T-helper 1 cell treated with Interleukin-12 subunit alpha and Interleukin-12 subunit beta and Interleukin-4 antibody, amounts not matched to agents 30 μg/mL and 1 μg/mL, for 36 hours (primary cell): ENCODE results near the gene ZNF714.
"Not testable (repeated sequence)": the region's sequence is repeated elsewhere in the genome, so short reads cannot be mapped to it uniquely, and the experiment has no call there.

Experiments
- H3K27ac Mint-ChIP-seq: one replicate; pipeline ENCODE4 v1.8.0; 2021; ENCODE audit warnings: mild to moderate bottlenecking, mixed read lengths
- H3K27me3 Mint-ChIP-seq: one replicate; pipeline ENCODE4 v1.8.0; 2021; ENCODE audit warnings: low read depth, mixed read lengths
- H3K36me3 Mint-ChIP-seq: one replicate; pipeline ENCODE4 v1.8.0; 2021; ENCODE audit warnings: low read depth, mixed read lengths
- H3K4me1 Mint-ChIP-seq: one replicate; pipeline ENCODE4 v1.8.0; 2021; ENCODE audit warnings: low read depth, mixed read lengths
- H3K4me3 Mint-ChIP-seq: one replicate; pipeline ENCODE4 v1.8.0; 2021; ENCODE audit warnings: mild to moderate bottlenecking, moderate library complexity, mixed read lengths
- H3K9me3 Mint-ChIP-seq: one replicate; pipeline ENCODE4 v1.8.0; 2021; ENCODE audit warnings: mixed read lengths

Gene ZNF714

DNA sequence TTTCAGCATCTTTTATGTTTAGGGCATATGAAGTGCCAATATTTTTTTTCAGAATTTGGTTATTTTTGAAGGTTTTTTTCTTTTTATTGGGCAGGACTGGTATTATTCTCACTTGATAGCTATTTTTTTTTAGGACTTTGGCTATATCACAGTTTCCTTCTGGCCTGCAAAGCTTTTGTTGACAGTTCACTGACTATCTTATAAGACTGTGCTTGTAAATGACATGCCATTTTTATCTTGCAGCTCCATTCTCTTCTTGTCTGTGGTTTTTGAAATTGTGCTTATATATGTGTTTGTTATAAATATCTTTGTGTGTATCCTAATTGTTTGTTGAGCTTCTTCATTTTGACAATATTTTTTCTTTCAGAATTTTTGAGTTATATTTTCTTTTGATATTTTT is 33.4 kb downstream of the ZNF714 start:
- H3K36me3 Mint-ChIP-seq: peaks cover 73% of the 10 kb centered on the region
- H3K4me1 Mint-ChIP-seq: no peaks in the 10 kb centered on the region
- H3K27ac Mint-ChIP-seq: no peak overlapping the region
- H3K4me3 Mint-ChIP-seq: no peak overlapping the region
- no peaks in the 10 kb centered on the region for H3K27me3 Mint-ChIP-seq
- peaks cover 62% of the 10 kb centered on the region for H3K9me3 Mint-ChIP-seq

DNA sequence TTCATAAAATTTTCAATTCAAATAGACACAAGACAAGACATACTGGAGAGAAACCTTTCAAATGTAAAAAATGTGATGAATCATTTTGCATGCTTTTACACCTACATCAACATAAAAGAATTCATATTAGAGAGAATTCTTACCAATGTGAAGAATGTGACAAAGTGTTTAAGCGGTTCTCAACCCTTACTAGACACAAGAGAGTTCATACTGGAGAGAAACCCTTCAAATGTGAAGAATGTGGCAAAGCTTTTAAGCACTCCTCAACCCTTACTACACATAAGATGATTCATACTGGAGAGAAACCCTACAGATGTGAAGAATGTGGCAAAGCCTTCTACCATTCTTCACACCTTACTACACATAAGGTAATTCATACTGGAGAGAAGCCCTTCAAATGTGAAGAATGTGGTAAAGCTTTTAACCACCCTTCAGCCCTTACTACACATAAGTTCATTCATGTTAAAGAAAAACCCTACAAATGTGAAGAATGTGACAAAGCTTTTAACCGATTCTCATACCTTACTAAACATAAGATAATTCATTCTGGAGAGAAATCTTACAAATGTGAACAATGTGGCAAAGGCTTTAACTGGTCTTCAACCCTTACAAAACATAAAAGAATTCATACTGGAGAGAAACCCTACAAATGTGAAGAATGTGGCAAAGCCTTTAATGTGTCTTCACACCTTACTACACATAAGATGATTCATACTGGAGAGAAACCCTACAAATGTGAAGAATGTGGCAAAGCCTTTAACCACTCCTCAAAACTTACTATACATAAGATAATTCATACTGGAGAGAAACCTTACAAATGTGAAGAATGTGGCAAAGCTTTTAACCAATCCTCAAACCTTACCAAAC is 35.3 kb downstream of the ZNF714 start:
- peaks cover 58% of the 10 kb centered on the region for H3K36me3 Mint-ChIP-seq
- H3K27ac Mint-ChIP-seq: no peak overlapping the region
- peaks cover 44% of the 10 kb centered on the region for H3K9me3 Mint-ChIP-seq
- H3K27me3 Mint-ChIP-seq: no peaks in the 10 kb centered on the region
- H3K4me3 Mint-ChIP-seq: no peak overlapping the region
- no peaks in the 10 kb centered on the region for H3K4me1 Mint-ChIP-seq

GRCh38 chr19:21126078-21126477 is 44.1 kb downstream of the ZNF714 start:
- Mint-ChIP-seq H3K4me1 (no peaks in the 10 kb centered on the region), H3K27ac (no peak overlapping the region), H3K36me3 (peaks cover 14% of the 10 kb centered on the region), H3K9me3 (peaks cover 34% of the 10 kb centered on the region), H3K27me3 (no peaks in the 10 kb centered on the region), H3K4me3 (no peak overlapping the region)

- H3K27me3 Mint-ChIP-seq: no peaks in the 10 kb centered on the region
- H3K4me1 Mint-ChIP-seq: no peaks in the 10 kb centered on the region
- H3K27ac Mint-ChIP-seq: no peak overlapping the region
- peaks cover 10% of the 10 kb centered on the region for H3K36me3 Mint-ChIP-seq
- peaks cover 34% of the 10 kb centered on the region for H3K9me3 Mint-ChIP-seq
- no peak overlapping the region for H3K4me3 Mint-ChIP-seq
Observed at GRCh38 chr19:21127001-21127400, 45.0 kb downstream of the ZNF714 start.

DNA sequence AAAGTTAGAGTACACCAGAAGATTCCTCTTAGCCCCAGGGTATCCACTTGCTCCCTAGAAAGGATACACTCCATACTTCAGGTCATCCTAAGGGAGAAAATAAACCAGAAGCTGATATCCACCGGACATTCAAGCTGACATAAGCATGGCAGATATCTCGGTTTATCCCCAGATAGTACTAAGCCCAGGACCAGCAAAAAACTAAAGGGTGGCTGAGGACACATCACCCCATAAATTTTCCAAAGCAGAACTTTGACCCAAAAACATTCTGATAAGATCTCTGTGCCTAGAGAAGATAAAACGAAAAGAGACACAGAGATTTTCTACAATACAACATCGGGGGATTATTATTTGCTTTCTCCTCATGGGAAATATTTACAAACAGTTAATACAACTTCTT is 45.9 kb downstream of the ZNF714 start:
- Mint-ChIP-seq H3K36me3 (peaks cover 10% of the 10 kb centered on the region), H3K4me1 (no peaks in the 10 kb centered on the region), H3K4me3 (no peak overlapping the region), H3K9me3 (peaks cover 31% of the 10 kb centered on the region), H3K27me3 (no peaks in the 10 kb centered on the region), H3K27ac (no peak overlapping the region)

DNA sequence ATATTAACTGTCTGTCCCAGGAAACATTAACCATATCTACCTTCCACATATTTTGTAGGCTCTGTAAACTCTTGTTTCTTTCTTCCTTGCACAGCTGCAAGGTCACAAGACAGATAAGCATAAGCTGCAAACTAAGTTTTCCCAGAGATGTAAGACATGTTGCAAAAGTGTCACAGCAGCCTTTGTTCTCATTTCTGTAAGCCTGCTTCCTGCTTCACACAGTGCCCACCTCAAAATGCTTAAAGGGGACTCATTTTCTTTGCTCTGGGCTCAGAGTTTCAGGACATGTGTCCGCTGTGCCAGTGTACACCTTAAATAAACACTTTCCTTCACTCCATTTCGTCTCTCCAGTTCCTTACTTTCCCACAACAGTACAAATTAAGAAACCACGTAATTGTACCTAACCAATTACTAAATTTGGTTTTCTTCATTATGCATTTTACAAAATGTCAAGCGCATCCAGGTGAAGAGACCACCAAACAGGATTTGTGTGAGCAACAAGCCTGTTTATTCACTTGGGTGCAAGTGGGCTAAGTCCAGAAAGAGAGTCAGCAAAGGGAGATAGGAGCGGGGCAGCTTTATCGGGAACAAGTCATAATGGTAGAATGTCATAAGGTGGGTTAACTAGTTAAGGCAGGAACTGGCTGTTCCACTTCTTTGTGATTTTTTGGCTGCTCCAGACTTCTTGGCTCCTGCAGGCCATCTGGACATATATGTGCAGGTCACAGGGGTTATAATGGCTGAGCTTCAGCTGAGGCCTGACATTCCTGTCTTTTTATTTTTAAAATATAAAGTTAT is 47.1 kb downstream of the ZNF714 start:
- Mint-ChIP-seq H3K27me3 (no peaks in the 10 kb centered on the region), H3K4me3 (no peak overlapping the region), H3K36me3 (peaks cover 12% of the 10 kb centered on the region), H3K4me1 (peaks cover 3% of the 10 kb centered on the region), H3K27ac (no peak overlapping the region), H3K9me3 (peaks cover 40% of the 10 kb centered on the region)

DNA sequence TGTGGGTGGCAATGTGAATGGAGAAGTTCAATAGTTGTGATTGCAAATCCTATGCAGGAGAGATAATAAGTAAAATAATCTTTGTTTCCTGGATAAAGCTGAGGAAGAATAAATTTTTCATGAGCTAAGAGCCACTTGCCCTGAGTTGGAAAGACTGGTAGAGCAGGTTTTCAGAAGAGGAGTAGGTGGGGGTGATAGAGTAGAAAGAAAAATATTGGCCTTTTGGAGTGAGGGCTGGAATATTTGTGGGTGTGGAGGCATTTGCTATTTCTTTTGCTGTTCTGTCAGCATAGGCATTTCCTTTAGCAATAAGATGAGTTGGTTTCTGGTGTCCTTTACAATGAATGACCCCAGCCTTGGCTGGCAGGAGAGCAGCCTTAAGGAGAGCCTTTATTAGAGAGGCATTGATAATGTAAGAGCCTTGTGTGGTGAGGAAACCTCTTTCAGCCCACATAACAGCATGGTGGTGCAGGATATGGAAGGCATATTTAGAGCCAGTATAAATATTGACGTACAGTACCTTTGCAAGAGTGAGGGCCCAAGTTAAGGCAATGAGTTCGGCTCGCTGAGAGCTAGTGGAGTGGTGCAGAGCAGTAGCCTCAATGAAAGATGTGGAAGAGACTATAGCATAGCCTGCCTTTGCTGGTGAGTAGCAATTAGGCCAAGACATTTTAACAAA is 48.2 kb downstream of the ZNF714 start:
- Mint-ChIP-seq H3K27me3 (no peaks in the 10 kb centered on the region), H3K36me3 (peaks cover 12% of the 10 kb centered on the region), H3K9me3 (peaks cover 43% of the 10 kb centered on the region), H3K27ac (no peak overlapping the region), H3K4me3 (no peak overlapping the region), H3K4me1 (peaks cover 7% of the 10 kb centered on the region)

DNA sequence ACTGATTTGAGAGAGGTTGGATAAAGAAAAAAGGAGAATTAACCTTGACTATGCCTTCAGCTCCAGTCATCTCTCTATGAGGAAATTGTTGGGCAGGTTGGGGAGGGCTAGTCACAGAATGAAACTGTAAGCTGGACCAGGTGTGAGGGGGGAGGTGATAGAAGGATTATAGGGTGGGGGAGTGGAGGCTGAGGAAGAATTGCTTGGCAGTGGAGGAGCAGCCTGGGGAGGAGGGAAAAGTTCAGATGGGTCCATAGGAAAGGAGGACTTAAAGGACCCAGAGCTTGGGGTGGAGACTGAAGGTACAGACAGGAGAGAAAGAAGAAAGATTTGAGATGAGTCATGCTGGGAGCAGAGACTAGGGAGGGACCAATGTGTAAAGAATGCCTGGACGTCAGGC is 51.6 kb downstream of the ZNF714 start:
- Mint-ChIP-seq H3K27me3 (no peaks in the 10 kb centered on the region), H3K27ac (no peak overlapping the region)

DNA sequence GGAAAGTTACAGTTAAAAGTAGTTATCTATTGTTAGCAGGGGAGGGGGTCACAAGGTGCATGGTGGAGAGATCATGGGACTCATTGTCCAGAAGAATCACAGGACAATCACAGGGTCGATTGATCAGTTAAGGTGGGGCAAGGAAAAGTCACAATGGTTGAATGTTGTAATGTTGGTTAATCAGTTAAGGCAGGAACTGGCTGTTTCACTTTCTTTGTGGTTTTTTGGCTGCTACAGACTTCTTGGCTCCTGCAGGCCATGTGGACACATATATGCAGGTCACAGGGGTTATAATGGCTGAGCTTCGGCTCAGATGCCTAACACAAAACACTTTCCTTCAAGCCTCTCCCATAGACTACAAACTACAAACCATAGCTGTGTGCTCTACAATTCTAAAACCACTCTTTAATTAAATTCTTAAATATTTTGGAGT is 52.9 kb downstream of the ZNF714 start:
- H3K9me3 Mint-ChIP-seq: peaks cover 30% of the 10 kb centered on the region
- no peaks in the 10 kb centered on the region for H3K27me3 Mint-ChIP-seq

More for the DNA sequence above, 51.6 kb downstream of the ZNF714 start:
- Mint-ChIP-seq H3K4me1 (peaks cover 7% of the 10 kb centered on the region), H3K36me3 (peaks cover 3% of the 10 kb centered on the region), H3K4me3 (no peak overlapping the region), H3K9me3 (peaks cover 32% of the 10 kb centered on the region)

DNA sequence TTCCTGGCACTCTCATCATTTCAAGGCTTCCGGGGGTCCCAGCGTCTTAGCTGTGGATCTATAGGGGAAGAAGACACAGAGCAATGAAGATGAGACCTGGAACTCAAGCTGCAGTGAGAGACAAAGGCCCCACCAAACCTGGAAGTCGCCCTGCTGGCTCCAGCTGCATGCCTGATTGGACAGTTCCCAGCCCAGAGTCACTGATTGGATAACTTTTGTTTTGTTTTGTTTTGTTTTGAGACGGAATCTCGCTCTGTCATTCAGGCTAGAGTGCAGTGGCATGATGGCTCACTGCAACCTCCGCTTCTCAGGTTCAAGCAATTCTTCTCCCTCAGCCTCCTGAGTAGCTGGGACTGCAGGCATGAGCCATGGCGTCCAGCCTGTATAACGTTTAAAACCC is 53.4 kb downstream of the ZNF714 start:
- H3K27ac Mint-ChIP-seq: no peak overlapping the region
- peaks cover 25% of the 10 kb centered on the region for H3K9me3 Mint-ChIP-seq
- peaks cover 3% of the 10 kb centered on the region for H3K36me3 Mint-ChIP-seq
- no peak overlapping the region for H3K4me3 Mint-ChIP-seq
- H3K4me1 Mint-ChIP-seq: peaks cover 7% of the 10 kb centered on the region
- H3K27me3 Mint-ChIP-seq: no peaks in the 10 kb centered on the region

More for the DNA sequence above, 52.9 kb downstream of the ZNF714 start:
- Mint-ChIP-seq H3K27ac (no peak overlapping the region), H3K4me1 (peaks cover 7% of the 10 kb centered on the region), H3K4me3 (no peak overlapping the region), H3K36me3 (peaks cover 3% of the 10 kb centered on the region)

DNA sequence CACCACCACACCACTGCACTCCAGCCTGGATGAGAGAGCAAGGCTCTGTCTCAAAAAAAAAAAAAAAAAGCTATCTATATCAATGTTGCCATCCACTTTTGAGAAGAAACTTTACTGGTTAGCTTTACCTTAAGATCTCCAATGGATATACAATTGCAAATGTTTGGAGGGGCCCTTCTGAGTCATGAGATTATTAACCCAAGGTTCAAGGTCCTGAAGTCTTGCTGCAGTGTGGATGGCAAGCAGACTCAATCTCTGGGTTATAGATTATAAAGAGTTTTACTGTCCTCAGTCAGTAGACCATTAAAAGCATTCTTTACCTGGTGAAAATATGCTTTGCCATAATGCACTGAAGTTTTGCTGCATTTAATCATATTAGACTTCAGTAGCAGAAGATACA is 56.1 kb downstream of the ZNF714 start:
- H3K9me3 Mint-ChIP-seq: peaks cover 24% of the 10 kb centered on the region
- no peak overlapping the region for H3K27ac Mint-ChIP-seq
- no peaks in the 10 kb centered on the region for H3K27me3 Mint-ChIP-seq
- peaks cover 17% of the 10 kb centered on the region for H3K4me1 Mint-ChIP-seq
- no peak overlapping the region for H3K4me3 Mint-ChIP-seq
- peaks cover 14% of the 10 kb centered on the region for H3K36me3 Mint-ChIP-seq

- H3K4me3 Mint-ChIP-seq, H3K27ac Mint-ChIP-seq, H3K27me3 Mint-ChIP-seq: not testable (repeated sequence)
- Mint-ChIP-seq H3K4me1 (peaks cover 20% of the 10 kb centered on the region), H3K36me3 (peaks cover 40% of the 10 kb centered on the region), H3K9me3 (peaks cover 16% of the 10 kb centered on the region)
Observed at GRCh38 chr19:21141006-21141405, 59.0 kb downstream of the ZNF714 start.

DNA sequence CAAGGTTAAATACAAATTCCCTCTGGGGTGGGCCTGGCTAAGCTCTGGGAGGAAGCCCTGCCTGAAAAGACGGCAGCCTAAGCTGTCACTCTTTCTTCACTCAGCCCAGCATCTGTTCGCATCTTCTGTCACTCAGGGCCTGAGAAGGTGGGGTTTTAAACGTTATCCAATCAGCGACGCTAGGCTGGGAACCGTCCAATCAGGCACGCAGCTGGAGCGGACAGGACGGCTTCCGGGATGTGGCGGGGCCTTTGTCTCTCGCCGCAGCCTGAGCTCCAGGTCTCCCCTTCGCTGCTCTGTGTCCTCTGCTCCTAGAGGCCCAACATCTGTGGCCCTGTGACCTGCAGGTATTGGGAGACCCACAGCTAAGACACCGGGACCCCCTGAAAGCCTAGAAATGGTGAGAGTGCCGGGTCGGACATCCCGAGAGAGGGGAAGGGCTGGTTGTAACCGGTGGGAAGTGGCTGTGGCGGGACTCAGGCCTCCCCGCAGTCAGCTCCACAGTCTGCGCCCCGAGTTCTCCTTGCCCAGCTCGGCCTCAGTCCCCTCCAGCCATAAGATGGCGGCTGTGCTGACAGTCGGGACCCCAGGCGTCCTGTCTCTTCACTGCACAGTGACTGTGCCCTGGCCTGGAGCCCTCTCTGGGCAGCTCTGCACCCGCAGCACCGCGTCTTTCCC is 59.9 kb downstream of the ZNF714 start, which contains the start of gene ZNF431:
Gene ZNF431 (plus strand): TSS at position 254 of the 678 bp plus-strand sequence. CDS start 144 bp downstream, at position 398.
- peaks cover 16% of the 10 kb centered on the region for H3K9me3 Mint-ChIP-seq
- H3K4me3 Mint-ChIP-seq: peak within 1 kb of the TSS; percentile 94
- peaks cover 48% of the 10 kb centered on the region for H3K36me3 Mint-ChIP-seq
- peaks cover 20% of the 10 kb centered on the region for H3K4me1 Mint-ChIP-seq
- peak within 1 kb of the TSS; percentile 92 for H3K27ac Mint-ChIP-seq
- no peaks in the 10 kb centered on the region for H3K27me3 Mint-ChIP-seq

DNA sequence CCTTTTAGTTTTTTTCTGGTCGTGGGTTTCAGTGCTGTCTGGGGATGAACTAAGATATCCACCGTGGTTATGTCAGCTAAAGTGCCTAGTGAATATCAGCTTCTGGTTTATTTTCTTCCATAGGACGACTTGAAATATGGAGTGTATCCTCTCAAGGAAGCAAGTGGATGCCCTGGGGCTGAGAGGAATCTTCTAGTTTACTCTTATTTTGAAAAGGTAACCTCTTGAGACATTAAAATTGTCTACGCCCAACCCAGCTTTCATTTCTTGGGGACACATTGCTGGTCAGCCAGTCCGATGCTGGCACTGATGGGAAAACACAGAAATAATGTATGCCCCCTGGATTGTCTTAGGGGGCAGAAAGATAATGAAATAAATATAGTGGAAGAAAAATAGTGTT is 61.4 kb downstream of the ZNF714 start:
- peak overlapping the region; percentile 61 for H3K4me3 Mint-ChIP-seq
- H3K9me3 Mint-ChIP-seq: peaks cover 15% of the 10 kb centered on the region
- H3K4me1 Mint-ChIP-seq: peaks cover 20% of the 10 kb centered on the region
- H3K27ac Mint-ChIP-seq: peak overlapping the region; percentile 55
- H3K27me3 Mint-ChIP-seq: no peaks in the 10 kb centered on the region
- peaks cover 62% of the 10 kb centered on the region for H3K36me3 Mint-ChIP-seq
